NCI-H2196 (cell line): ENCODE data around the gene RPTOR.
A peak's percentile ranks its signal among the peaks of the same experiment; 100 is the strongest.

Experiments
- DNase-seq: peaks from one replicate; lab custom pipeline; 2025; ENCODE audit not compliant: unreplicated experiment; lab: John Stamatoyannopoulos, UW

Gene RPTOR

GRCh38 chr17:80640366-80641084, 95.9 kb downstream of the RPTOR start:
- DNase-seq = no peak

- DNase-seq = no peak
Observed at GRCh38 chr17:80643326-80644099, 98.9 kb downstream of the RPTOR start.

GRCh38 chr17:80644536-80644935, 99.9 kb downstream of the RPTOR start:
- DNase-seq = no peak

GRCh38 chr17:80645706-80646325, 101.2 kb downstream of the RPTOR start:
- DNase-seq = peak; percentile 37

- DNase-seq = peak; percentile 58
Observed at GRCh38 chr17:80646328-80646727, 101.7 kb downstream of the RPTOR start.

- DNase-seq = no peak
Observed at GRCh38 chr17:80647746-80648145, 103.1 kb downstream of the RPTOR start.

- no peak for DNase-seq
Observed at GRCh38 chr17:80649200-80649644, 104.6 kb downstream of the RPTOR start.

- DNase-seq = peak; percentile 62
Observed at GRCh38 chr17:80649672-80650330, 105.2 kb downstream of the RPTOR start.

GRCh38 chr17:80650331-80650672, 105.7 kb downstream of the RPTOR start:
- DNase-seq = no peak

- DNase-seq = no peak
Observed at GRCh38 chr17:80650751-80651518, 106.3 kb downstream of the RPTOR start.

- DNase-seq = no peak
Observed at GRCh38 chr17:80652756-80653330, 108.2 kb downstream of the RPTOR start.

- DNase-seq = no peak
Observed at GRCh38 chr17:80653856-80654255, 109.2 kb downstream of the RPTOR start.

- DNase-seq = no peak
Observed at GRCh38 chr17:80655608-80656007, 111.0 kb downstream of the RPTOR start.

- DNase-seq = no peak
Observed at GRCh38 chr17:80656590-80656989, 112.0 kb downstream of the RPTOR start.

- DNase-seq = no peak
Observed at GRCh38 chr17:80657561-80657960, 112.9 kb downstream of the RPTOR start.

- no peak for DNase-seq
Observed at GRCh38 chr17:80658821-80659220, 114.2 kb downstream of the RPTOR start.

- no peak for DNase-seq
Observed at GRCh38 chr17:80659651-80660050, 115.0 kb downstream of the RPTOR start.

GRCh38 chr17:80660527-80661198, 116.0 kb downstream of the RPTOR start:
- no peak for DNase-seq

- no peak for DNase-seq
Observed at GRCh38 chr17:80662557-80662956, 117.9 kb downstream of the RPTOR start.

- DNase-seq = peak; percentile 53
Observed at GRCh38 chr17:80663781-80664206, 119.2 kb downstream of the RPTOR start.
